HepG2 (cell line): Measurements from ENCODE around the gene TSPAN31. TPM values are rescaled to one million over a fixed set of nuclear protein-coding genes. Genes with fewer than 3 reads are reported as not detected.

Experiments
- CAMTA2 ChIP-seq: sonication (generic); formaldehyde crosslinking; IDR thresholded peaks from 2 replicates; pipeline ENCODE4 v1.4.0; 2020; ENCODE audit warnings: mild to moderate bottlenecking, missing genetic modification reagents, borderline replicate concordance
- GABPB1 ChIP-seq: IDR thresholded peaks from 2 replicates; pipeline ENCODE4 v1.6.1; 2016; ENCODE audit warnings: mild to moderate bottlenecking, missing genetic modification reagents, moderate library complexity, missing compliant biosample characterization
- GPN1 ChIP-seq: sonication (generic); formaldehyde crosslinking; IDR thresholded peaks from 2 replicates; pipeline ENCODE4 v1.5.1; 2020; ENCODE audit warnings: missing genetic modification reagents, borderline replicate concordance
- HMG20A ChIP-seq: IDR thresholded peaks from 2 replicates; pipeline ENCODE4 v1.6.1; 2016; ENCODE audit warnings: borderline replicate concordance
- HNF4G ChIP-seq, 2 experiments: sonication (generic) in 1 of 2; formaldehyde crosslinking in 1 of 2; IDR thresholded peaks; 2 replicates each; pipeline versions ENCODE4 v1.4.0 to v1.6.1; 2011 to 2020; ENCODE audit warnings: borderline replicate concordance in 2 of 2, low read depth in 2 of 2, mild to moderate bottlenecking in 2 of 2, low read length in 1 of 2, missing genetic modification reagents in 1 of 2, moderate library complexity in 1 of 2
- IRX3 ChIP-seq: sonication (generic); formaldehyde crosslinking; IDR thresholded peaks from 2 replicates; pipeline ENCODE4 v1.8.1; 2023; ENCODE audit warnings: mild to moderate bottlenecking, low read depth, missing genetic modification reagents, borderline replicate concordance
- KLF15 ChIP-seq: sonication (generic); formaldehyde crosslinking; IDR thresholded peaks from 2 replicates; pipeline ENCODE4 v1.8.1; 2023; ENCODE audit warnings: borderline replicate concordance, mild to moderate bottlenecking, inconsistent platforms, missing genetic modification reagents, mixed read lengths
- MAFF ChIP-seq: IDR thresholded peaks from 2 replicates; pipeline ENCODE4 v1.6.1; 2011; ENCODE audit warnings: low read depth, low read length, improper control_type of control experiment
- MAFK ChIP-seq, 2 experiments: IDR thresholded peaks in 1 of 2; conservative IDR thresholded peaks in 1 of 2; 2 replicates each; pipeline ENCODE4 v1.6.1; 2011; ENCODE audit warnings: improper control_type of control experiment in 2 of 2, low read length in 2 of 2
- MBNL3 ChIP-seq: fragments of 250-450 bp; sonication (Bioruptor Pico); conservative IDR thresholded peaks from 2 replicates; pipeline ENCODE4 v1.8.0; 2022; ENCODE audit warnings: mild to moderate bottlenecking, inconsistent platforms
- MEIS2 ChIP-seq: sonication (generic); formaldehyde crosslinking; IDR thresholded peaks from 2 replicates; pipeline ENCODE4 v1.9.0; 2021; ENCODE audit warnings: mild to moderate bottlenecking, missing genetic modification reagents
- NCOA5 ChIP-seq: sonication (generic); formaldehyde crosslinking; IDR thresholded peaks from 2 replicates; pipeline ENCODE4 v1.4.0; 2020; ENCODE audit warnings: missing genetic modification reagents
- NR2C2 ChIP-seq: sonication (generic); formaldehyde crosslinking; IDR thresholded peaks from 2 replicates; pipeline ENCODE4 v1.4.0; 2020; ENCODE audit warnings: missing genetic modification reagents, mild to moderate bottlenecking, moderate library complexity, borderline replicate concordance
- PRPF4 ChIP-seq: fragments of 200-400 bp; formaldehyde crosslinking; IDR thresholded peaks from 2 replicates; pipeline ENCODE4 v1.6.1; 2016; ENCODE audit warnings: low read length, low read depth; ENCODE audit not compliant: poor library complexity, severe bottlenecking
- SSRP1 ChIP-seq: IDR thresholded peaks from 2 replicates; pipeline ENCODE4 v1.6.1; 2016; ENCODE audit warnings: control low read depth
- SUZ12 ChIP-seq: fragments of 150-350 bp; IDR thresholded peaks from 2 replicates; pipeline ENCODE4 v1.6.1; 2014; ENCODE audit warnings: low read depth, low read length
- TEAD2 ChIP-seq: sonication (generic); formaldehyde crosslinking; IDR thresholded peaks from 2 replicates; pipeline ENCODE4 v1.9.0; 2021; ENCODE audit warnings: missing genetic modification reagents
- THAP8 ChIP-seq: sonication (generic); formaldehyde crosslinking; IDR thresholded peaks from 2 replicates; pipeline ENCODE4 v1.5.1; 2020; ENCODE audit warnings: missing genetic modification reagents, mild to moderate bottlenecking, borderline replicate concordance
- ZNF12 ChIP-seq: sonication (generic); formaldehyde crosslinking; IDR thresholded peaks from 2 replicates; pipeline ENCODE4 v1.5.0; 2020; ENCODE audit warnings: missing genetic modification reagents
- ZNF143 ChIP-seq: sonication (generic); formaldehyde crosslinking; IDR thresholded peaks from 2 replicates; pipeline ENCODE4 v1.4.0; 2020; ENCODE audit warnings: missing genetic modification reagents
- ZNF317 ChIP-seq: sonication (generic); formaldehyde crosslinking; IDR thresholded peaks from 2 replicates; pipeline ENCODE4 v1.5.0; 2020; ENCODE audit warnings: mild to moderate bottlenecking, missing genetic modification reagents
- ZNF326 ChIP-seq: sonication (generic); formaldehyde crosslinking; IDR thresholded peaks from 2 replicates; pipeline ENCODE4 v1.4.0; 2020; ENCODE audit warnings: missing genetic modification reagents, borderline replicate concordance
- ZNF367 ChIP-seq: sonication (generic); formaldehyde crosslinking; IDR thresholded peaks from 2 replicates; pipeline ENCODE4 v1.4.0; 2020; ENCODE audit warnings: missing genetic modification reagents, borderline replicate concordance
- ZNF557 ChIP-seq: sonication (generic); formaldehyde crosslinking; IDR thresholded peaks from 2 replicates; pipeline ENCODE4 v1.4.0; 2020; ENCODE audit warnings: missing genetic modification reagents
- ZNF564 ChIP-seq: sonication (generic); formaldehyde crosslinking; IDR thresholded peaks from 2 replicates; pipeline ENCODE4 v1.8.1; 2023; ENCODE audit warnings: mild to moderate bottlenecking, missing genetic modification reagents
- polyA plus RNA-seq, 8 experiments: library from polyadenylated mRNA; depleted of rRNA in 3 of 8; stranded (reverse) in 7 of 8; unstranded in 1 of 8; fragments of >200 nt; fragmentation: Illumina TruSeq in 4 of 8; extraction: Trizol in 4 of 8; gene quantifications; 2 replicates each; pipeline versions ENCODE4 v1.2.1 to v1.2.3, GENCODE V29; 2011 to 2016; ENCODE audit warnings: low read depth in 4 of 8, missing spikeins in 1 of 8, mixed read lengths in 1 of 8; ENCODE audit not compliant: insufficient read depth in 1 of 8
- total RNA-seq, 5 experiments: library from RNA; depleted of rRNA; stranded (reverse); fragments of >200 nt; fragmentation: Illumina TruSeq; extraction: Trizol; gene quantifications; 2 replicates each; pipeline ENCODE4 v1.2.3, GENCODE V29; 2016; ENCODE audit warnings: low read depth in 1 of 5
- TF ChIP-seq, protein P1 (sequence below): sonication (generic); formaldehyde crosslinking; IDR thresholded peaks from 2 replicates; pipeline ENCODE4 v1.5.0; 2020; ENCODE audit warnings: missing genetic modification reagents
- TF ChIP-seq, protein P2 (sequence below): sonication (generic); formaldehyde crosslinking; IDR thresholded peaks from 2 replicates; pipeline ENCODE4 v1.5.1; 2020; ENCODE audit warnings: missing genetic modification reagents, mild to moderate bottlenecking, borderline replicate concordance
- TF ChIP-seq, protein P3 (sequence below): sonication (generic); formaldehyde crosslinking; IDR thresholded peaks from 2 replicates; pipeline ENCODE4 v1.5.0; 2020; ENCODE audit warnings: missing genetic modification reagents, mild to moderate bottlenecking, borderline replicate concordance

Gene TSPAN31
- total and polyA plus RNA-seq, 2 of the 13 experiments (the other 11 are each of a cell fraction or from before 2014, with no cell fraction given) = 10.4 to 24.6 TPM

- no peak; the same call in 1 of the 2 replicates for TF ChIP-seq IRX3
- TF ChIP-seq GPN1 = no peak
- no peak for TF ChIP-seq CAMTA2 (CRISPR knock-in tag)
- TF ChIP-seq, protein P1, sequence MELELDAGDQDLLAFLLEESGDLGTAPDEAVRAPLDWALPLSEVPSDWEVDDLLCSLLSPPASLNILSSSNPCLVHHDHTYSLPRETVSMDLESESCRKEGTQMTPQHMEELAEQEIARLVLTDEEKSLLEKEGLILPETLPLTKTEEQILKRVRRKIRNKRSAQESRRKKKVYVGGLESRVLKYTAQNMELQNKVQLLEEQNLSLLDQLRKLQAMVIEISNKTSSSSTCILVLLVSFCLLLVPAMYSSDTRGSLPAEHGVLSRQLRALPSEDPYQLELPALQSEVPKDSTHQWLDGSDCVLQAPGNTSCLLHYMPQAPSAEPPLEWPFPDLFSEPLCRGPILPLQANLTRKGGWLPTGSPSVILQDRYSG (CRISPR knock-in tag) = no peak
- TF ChIP-seq ZNF367 = no peak
- no peak for TF ChIP-seq MAFF
- TF ChIP-seq HNF4G (IDR thresholded peaks at IDR 0.05; ENCODE audit: borderline replicate concordance, low read depth, low read length) = no peak
- TF ChIP-seq HNF4G (CRISPR knock-in tag; IDR thresholded peaks at IDR 0.05; ENCODE audit: borderline replicate concordance, low read depth) = no peak
- TF ChIP-seq SUZ12 = no peak
- 0 out of 2 replicates have a peak, but pooled peaks have one; percentile 39 for TF ChIP-seq KLF15 (CRISPR knock-in tag)
- TF ChIP-seq, protein P2, sequence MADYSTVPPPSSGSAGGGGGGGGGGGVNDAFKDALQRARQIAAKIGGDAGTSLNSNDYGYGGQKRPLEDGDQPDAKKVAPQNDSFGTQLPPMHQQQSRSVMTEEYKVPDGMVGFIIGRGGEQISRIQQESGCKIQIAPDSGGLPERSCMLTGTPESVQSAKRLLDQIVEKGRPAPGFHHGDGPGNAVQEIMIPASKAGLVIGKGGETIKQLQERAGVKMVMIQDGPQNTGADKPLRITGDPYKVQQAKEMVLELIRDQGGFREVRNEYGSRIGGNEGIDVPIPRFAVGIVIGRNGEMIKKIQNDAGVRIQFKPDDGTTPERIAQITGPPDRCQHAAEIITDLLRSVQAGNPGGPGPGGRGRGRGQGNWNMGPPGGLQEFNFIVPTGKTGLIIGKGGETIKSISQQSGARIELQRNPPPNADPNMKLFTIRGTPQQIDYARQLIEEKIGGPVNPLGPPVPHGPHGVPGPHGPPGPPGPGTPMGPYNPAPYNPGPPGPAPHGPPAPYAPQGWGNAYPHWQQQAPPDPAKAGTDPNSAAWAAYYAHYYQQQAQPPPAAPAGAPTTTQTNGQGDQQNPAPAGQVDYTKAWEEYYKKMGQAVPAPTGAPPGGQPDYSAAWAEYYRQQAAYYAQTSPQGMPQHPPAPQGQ = no peak
- TF ChIP-seq NCOA5 = no peak
- TF ChIP-seq PRPF4 = no peak
- TF ChIP-seq MAFK (conservative IDR thresholded peaks at IDR 0.05 in 1 of 2, IDR thresholded peaks at IDR 0.05 in 1 of 2; ENCODE audit: low read length in 2 of 2) = no peak
- TF ChIP-seq, protein P3, sequence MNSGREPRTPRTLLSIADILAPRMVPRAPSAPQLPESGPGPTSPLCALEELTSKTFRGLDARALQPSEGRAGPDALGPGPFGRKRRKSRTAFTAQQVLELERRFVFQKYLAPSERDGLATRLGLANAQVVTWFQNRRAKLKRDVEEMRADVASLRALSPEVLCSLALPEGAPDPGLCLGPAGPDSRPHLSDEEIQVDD (CRISPR knock-in tag) = no peak
- no peak for TF ChIP-seq NR2C2 (CRISPR knock-in tag)
- TF ChIP-seq ZNF317 (CRISPR knock-in tag) = no peak
- TF ChIP-seq TEAD2 = no peak
- TF ChIP-seq HMG20A (CRISPR knock-in tag) = no peak
- no peak for TF ChIP-seq ZNF143 (CRISPR knock-in tag)
- no peak for TF ChIP-seq ZNF557
- TF ChIP-seq ZNF326 = no peak
- TF ChIP-seq THAP8 = no peak
- no peak for TF ChIP-seq ZNF12 (CRISPR knock-in tag)
- peak; percentile 73; the same call in 1 of the 2 replicates for TF ChIP-seq GABPB1 (CRISPR knock-in tag)
- TF ChIP-seq MBNL3 = no peak
- 0 out of 2 replicates have a peak, but pooled peaks have one; percentile 45 for TF ChIP-seq MEIS2
- TF ChIP-seq SSRP1 (CRISPR knock-in tag) = no peak
- no peak for TF ChIP-seq ZNF564 (CRISPR knock-in tag)
These were observed 20.3 kb downstream of the TSPAN31 start (continued) for GRCh38 chr12:57765003-57765697.
